Loucy (cell line): ENCODE results near the gene HSD3B7.

Experiments used
- EZH2phosphoT487 ChIP-seq: fragments of 200-600 bp; IDR thresholded peaks from 2 replicates; pipeline ENCODE4 v1.6.1; 2018; ENCODE audit warnings: antibody characterized with exemption, mild to moderate bottlenecking, moderate library complexity, borderline replicate concordance
- TF ChIP-seq, protein P1 (sequence below): fragments of 200-600 bp; sonication (generic); conservative IDR thresholded peaks from 2 replicates; pipeline ENCODE4 v1.5.1; 2014; ENCODE audit warnings: mild to moderate bottlenecking, antibody characterized with exemption, low read length

DNA sequence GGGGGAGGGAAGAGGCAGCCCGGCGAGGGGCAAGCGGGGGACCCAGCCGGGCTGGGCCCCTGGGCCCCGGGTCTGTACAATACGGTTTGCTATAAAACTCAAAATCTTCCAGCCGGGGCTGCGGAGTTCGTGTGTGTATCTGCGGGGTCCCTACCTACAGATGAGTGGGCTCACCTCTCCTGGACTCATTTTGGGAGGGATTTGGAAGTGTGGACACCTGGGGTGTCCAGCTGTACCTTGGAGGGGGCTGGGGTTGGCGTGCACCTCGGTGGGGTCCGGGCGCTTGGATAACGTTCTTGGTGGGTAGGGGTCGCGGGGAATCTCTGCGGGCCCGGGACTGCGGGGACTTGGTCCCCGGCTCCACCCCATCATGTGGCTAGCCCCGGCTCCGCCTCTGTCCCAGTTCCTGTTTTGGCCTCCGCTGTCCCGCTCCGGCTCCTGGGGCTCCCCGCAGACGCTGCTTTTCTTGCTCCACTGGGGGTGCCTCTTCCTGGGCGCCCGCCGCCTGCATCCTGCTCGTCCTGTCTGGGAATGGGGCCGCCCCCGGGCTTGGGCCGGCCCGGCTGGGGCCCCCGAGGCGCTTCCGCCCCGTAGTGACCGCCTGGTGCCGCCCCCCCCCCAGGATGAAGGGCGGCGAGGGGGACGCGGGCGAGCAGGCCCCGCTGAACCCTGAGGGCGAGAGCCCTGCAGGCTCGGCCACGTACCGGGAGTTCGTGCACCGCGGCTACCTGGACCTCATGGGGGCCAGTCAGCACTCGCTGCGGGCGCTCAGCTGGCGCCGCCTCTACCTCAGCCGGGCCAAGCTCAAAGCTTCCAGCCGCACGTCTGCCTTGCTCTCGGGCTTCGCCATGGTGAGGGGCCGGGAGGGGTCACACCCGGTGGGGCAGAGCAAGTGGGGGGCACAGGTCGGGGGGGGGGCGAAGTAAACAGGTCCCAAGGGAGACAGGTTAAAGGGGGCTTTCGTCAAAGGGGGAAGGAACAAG is 36.0 kb upstream of the HSD3B7 start, which contains the start of gene ORAI3:
- TF ChIP-seq, protein P1, sequence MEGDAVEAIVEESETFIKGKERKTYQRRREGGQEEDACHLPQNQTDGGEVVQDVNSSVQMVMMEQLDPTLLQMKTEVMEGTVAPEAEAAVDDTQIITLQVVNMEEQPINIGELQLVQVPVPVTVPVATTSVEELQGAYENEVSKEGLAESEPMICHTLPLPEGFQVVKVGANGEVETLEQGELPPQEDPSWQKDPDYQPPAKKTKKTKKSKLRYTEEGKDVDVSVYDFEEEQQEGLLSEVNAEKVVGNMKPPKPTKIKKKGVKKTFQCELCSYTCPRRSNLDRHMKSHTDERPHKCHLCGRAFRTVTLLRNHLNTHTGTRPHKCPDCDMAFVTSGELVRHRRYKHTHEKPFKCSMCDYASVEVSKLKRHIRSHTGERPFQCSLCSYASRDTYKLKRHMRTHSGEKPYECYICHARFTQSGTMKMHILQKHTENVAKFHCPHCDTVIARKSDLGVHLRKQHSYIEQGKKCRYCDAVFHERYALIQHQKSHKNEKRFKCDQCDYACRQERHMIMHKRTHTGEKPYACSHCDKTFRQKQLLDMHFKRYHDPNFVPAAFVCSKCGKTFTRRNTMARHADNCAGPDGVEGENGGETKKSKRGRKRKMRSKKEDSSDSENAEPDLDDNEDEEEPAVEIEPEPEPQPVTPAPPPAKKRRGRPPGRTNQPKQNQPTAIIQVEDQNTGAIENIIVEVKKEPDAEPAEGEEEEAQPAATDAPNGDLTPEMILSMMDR: no peak
- TF ChIP-seq EZH2phosphoT487: no peak
